ENCODE results near the gene GMPPA.

The GMPPA gene

GRCh38 chr2:219468410-219469185, 30.1 kb upstream of the GMPPA start:
- DNase-seq (ENCODE audit: low read depth), result no peak

GRCh38 chr2:219469186-219469724, 29.4 kb upstream of the GMPPA start:
- DNase-seq (ENCODE audit: low read depth), result no peak

GRCh38 chr2:219470429-219470828, 28.3 kb upstream of the GMPPA start:
- DNase-seq (ENCODE audit: low read depth), result no peak

- no peak for DNase-seq (ENCODE audit: low read depth)
These were observed 27.0 kb upstream of the GMPPA start for GRCh38 chr2:219471476-219472371.

GRCh38 chr2:219472629-219473187, 26.0 kb upstream of the GMPPA start:
- no peak for DNase-seq (ENCODE audit: low read depth)

- no peak for DNase-seq (ENCODE audit: low read depth)
These were observed 25.2 kb upstream of the GMPPA start for GRCh38 chr2:219473511-219473910.

GRCh38 chr2:219474285-219475060, 24.2 kb upstream of the GMPPA start:
- DNase-seq (ENCODE audit: low read depth), result no peak

GRCh38 chr2:219475278-219475677, 23.4 kb upstream of the GMPPA start:
- DNase-seq (ENCODE audit: low read depth), result no peak

- peak; percentile 27 for DNase-seq (ENCODE audit: low read depth)
These were observed 22.7 kb upstream of the GMPPA start for GRCh38 chr2:219475697-219476651.

- DNase-seq (ENCODE audit: low read depth), result no peak
These were observed 22.0 kb upstream of the GMPPA start for GRCh38 chr2:219476652-219477151.

- DNase-seq (ENCODE audit: low read depth), result no peak
These were observed 21.5 kb upstream of the GMPPA start for GRCh38 chr2:219477179-219477578.

- no peak for DNase-seq (ENCODE audit: low read depth)
These were observed 20.9 kb upstream of the GMPPA start for GRCh38 chr2:219477815-219478214.

GRCh38 chr2:219478916-219479315, 19.8 kb upstream of the GMPPA start:
- no peak for DNase-seq (ENCODE audit: low read depth)

GRCh38 chr2:219480004-219480403, 18.7 kb upstream of the GMPPA start:
- no peak for DNase-seq (ENCODE audit: low read depth)

GRCh38 chr2:219482674-219483405, 15.9 kb upstream of the GMPPA start:
- DNase-seq (ENCODE audit: low read depth), result no peak

GRCh38 chr2:219483451-219484342, 15.0 kb upstream of the GMPPA start:
- DNase-seq (ENCODE audit: low read depth), result no peak

GRCh38 chr2:219484343-219485200, 14.1 kb upstream of the GMPPA start:
- no peak for DNase-seq (ENCODE audit: low read depth)

- DNase-seq (ENCODE audit: low read depth), result no peak
These were observed 13.5 kb upstream of the GMPPA start for GRCh38 chr2:219485201-219485580.
